HG02973 (cell line): Measurements from ENCODE around the gene SLC50A1.
"Not testable (repeated sequence)": the region's sequence is repeated elsewhere in the genome, so short reads cannot be mapped to it uniquely, and the experiment has no call there.

ENCODE experiments used
- ATAC-seq: cut with Tn5 transposase; IDR thresholded peaks from one replicate; pipeline ENCODE4 v1.9.1; 2021; ENCODE audit warnings: moderate library complexity; ENCODE audit not compliant: unreplicated experiment

Gene SLC50A1

GRCh38 chr1:155116113-155116764 lies 19.4 kb upstream of the SLC50A1 start:
- ATAC-seq, result no peak

GRCh38 chr1:155117610-155118009 lies 18.0 kb upstream of the SLC50A1 start:
- ATAC-seq, result no peak

- not testable (repeated sequence) for ATAC-seq
Observed at GRCh38 chr1:155118090-155118489, 17.6 kb upstream of the SLC50A1 start.

- no peak for ATAC-seq
Observed at GRCh38 chr1:155120253-155120652, 15.4 kb upstream of the SLC50A1 start.

- ATAC-seq, result no peak
Observed at GRCh38 chr1:155121249-155121648, 14.4 kb upstream of the SLC50A1 start.

GRCh38 chr1:155122308-155122707 lies 13.3 kb upstream of the SLC50A1 start:
- ATAC-seq, result no peak

- ATAC-seq, result no peak
Observed at GRCh38 chr1:155123801-155124200, 11.9 kb upstream of the SLC50A1 start.

GRCh38 chr1:155124503-155125463 lies 10.9 kb upstream of the SLC50A1 start:
- ATAC-seq, result no peak

GRCh38 chr1:155125511-155125945 lies 10.1 kb upstream of the SLC50A1 start:
- no peak for ATAC-seq

GRCh38 chr1:155125946-155126555 lies 9.6 kb upstream of the SLC50A1 start:
- no peak for ATAC-seq

- ATAC-seq, result no peak
Observed at GRCh38 chr1:155126556-155127104, 9.0 kb upstream of the SLC50A1 start.

- no peak for ATAC-seq
Observed at GRCh38 chr1:155127105-155127966, 8.3 kb upstream of the SLC50A1 start, which contains the start of gene EFNA1. Gene EFNA1, plus strand, starts transcription at chr1:155127876. Its CDS starts 102 bp downstream, at chr1:155127978.

- ATAC-seq, result no peak
Observed at GRCh38 chr1:155127967-155128754, 7.5 kb upstream of the SLC50A1 start.

- ATAC-seq, result no peak
Observed at GRCh38 chr1:155128755-155129473, 6.7 kb upstream of the SLC50A1 start.

GRCh38 chr1:155130272-155131006 lies 5.2 kb upstream of the SLC50A1 start:
- no peak for ATAC-seq

- no peak for ATAC-seq
Observed at GRCh38 chr1:155131285-155131684, 4.4 kb upstream of the SLC50A1 start.

GRCh38 chr1:155131856-155132255 lies 3.8 kb upstream of the SLC50A1 start:
- ATAC-seq, result no peak

GRCh38 chr1:155133799-155134281 lies 1.8 kb upstream of the SLC50A1 start:
- ATAC-seq, result no peak
